Measurements from ENCODE around the gene AP2A1.

GRCh38 chr19:49809160-49809940 lies 42.5 kb downstream of the AP2A1 start:
- TF ChIP-seq POLR2AphosphoS5 (IDR thresholded peaks at IDR 0.05; ENCODE audit: low read depth, low read length), result no peak; the same call in 1 of the 2 replicates
- TF ChIP-seq REST (IDR thresholded peaks at IDR 0.05; ENCODE audit: insufficient read depth in 1 of 2, low read depth in 2 of 2, low read length in 2 of 2), result no peak
- no peak for TF ChIP-seq TAF1 (IDR thresholded peaks at IDR 0.05; ENCODE audit: borderline replicate concordance, insufficient read depth, low read length)
- no peak for TF ChIP-seq FOXP2 (optimal IDR thresholded peaks at IDR 0.05; ENCODE audit: borderline replicate concordance, extremely low read depth, extremely low read length, insufficient read depth)

Data from PFSK-1 (cell line).